HepG2 (cell line): ENCODE results near the gene RSKR. TPM values are rescaled to one million over a fixed set of nuclear protein-coding genes. Genes with fewer than 3 reads are reported as not detected.

Experiments used
- ASH2L ChIP-seq: fragments of 300-600, 200-600 bp; sonication (generic); IDR thresholded peaks from 2 replicates; pipeline ENCODE4 v1.7.0; 2017; ENCODE audit warnings: low read depth, mild to moderate bottlenecking, moderate library complexity, mixed read lengths, low read length; ENCODE audit not compliant: insufficient read length
- BCL6 ChIP-seq: IDR thresholded peaks from 2 replicates; pipeline ENCODE4 v1.6.1; 2016; ENCODE audit warnings: missing genetic modification reagents, missing compliant biosample characterization
- CAMTA2 ChIP-seq: sonication (generic); formaldehyde crosslinking; IDR thresholded peaks from 2 replicates; pipeline ENCODE4 v1.4.0; 2020; ENCODE audit warnings: mild to moderate bottlenecking, missing genetic modification reagents, borderline replicate concordance
- CHD2 ChIP-seq: IDR thresholded peaks from 2 replicates; pipeline ENCODE4 v1.6.1; 2011; ENCODE audit warnings: low read depth, low read length, improper control_type of control experiment
- ESRRA ChIP-seq: sonication (generic); formaldehyde crosslinking; IDR thresholded peaks from 2 replicates; pipeline ENCODE4 v1.5.1; 2020; ENCODE audit warnings: mild to moderate bottlenecking, low read depth, missing genetic modification reagents
- EZH2 ChIP-seq: conservative IDR thresholded peaks from 2 replicates; pipeline ENCODE4 v1.6.1; 2012; ENCODE audit warnings: mild to moderate bottlenecking, low read depth, low read length, moderate library complexity
- GFI1 ChIP-seq: sonication (generic); formaldehyde crosslinking; IDR thresholded peaks from 2 replicates; pipeline ENCODE4 v1.5.0; 2020; ENCODE audit warnings: missing genetic modification reagents, mild to moderate bottlenecking, borderline replicate concordance
- IKZF4 ChIP-seq: sonication (generic); formaldehyde crosslinking; IDR thresholded peaks from 2 replicates; pipeline ENCODE4 v1.5.1; 2020; ENCODE audit warnings: borderline replicate concordance, mild to moderate bottlenecking, low read depth, missing genetic modification reagents; ENCODE audit errors: not compliant biosample characterization
- KLF15 ChIP-seq: sonication (generic); formaldehyde crosslinking; IDR thresholded peaks from 2 replicates; pipeline ENCODE4 v1.8.1; 2023; ENCODE audit warnings: borderline replicate concordance, mild to moderate bottlenecking, inconsistent platforms, missing genetic modification reagents, mixed read lengths
- PPARG ChIP-seq: conservative IDR thresholded peaks from 2 replicates; pipeline ENCODE4 v1.6.1; 2016; ENCODE audit warnings: missing biosample characterization, missing genetic modification reagents
- RBM39 ChIP-seq: fragments of 200-400 bp; formaldehyde crosslinking; IDR thresholded peaks from one replicate; pipeline ENCODE4 v1.6.1; 2018; ENCODE audit warnings: antibody characterized with exemption, mild to moderate bottlenecking, low read depth, low read length; ENCODE audit not compliant: poor library complexity, severe bottlenecking
- SIX4 ChIP-seq: sonication (generic); formaldehyde crosslinking; IDR thresholded peaks from 2 replicates; pipeline ENCODE4 v1.4.0; 2020; ENCODE audit warnings: missing genetic modification reagents
- SOX13 ChIP-seq, 3 experiments: fragments of 450-650 bp in 1 of 3; sonication (generic) in 1 of 3; formaldehyde crosslinking in 1 of 3; IDR thresholded peaks in 2 of 3; conservative IDR thresholded peaks in 1 of 3; 2 replicates each; pipeline versions ENCODE4 v1.5.0 to v1.6.1; 2016 to 2020; ENCODE audit warnings: antibody characterized with exemption in 1 of 3, mild to moderate bottlenecking in 1 of 3, missing compliant biosample characterization in 1 of 3, missing genetic modification reagents in 1 of 3, moderate library complexity in 1 of 3
- SP1 ChIP-seq, 2 experiments: fragments of 450-650 bp in 1 of 2; sonication (generic) in 1 of 2; formaldehyde crosslinking in 1 of 2; IDR thresholded peaks; 2 replicates each; pipeline versions ENCODE4 v1.4.0 to v1.6.1; 2016 to 2020; ENCODE audit warnings: missing genetic modification reagents in 1 of 2
- SYNCRIP ChIP-seq: fragments of 200-400 bp; formaldehyde crosslinking; IDR thresholded peaks from 2 replicates; pipeline ENCODE4 v1.6.1; 2018; ENCODE audit warnings: mild to moderate bottlenecking, low read depth, low read length; ENCODE audit not compliant: insufficient read depth
- TGIF2 ChIP-seq: IDR thresholded peaks from 2 replicates; pipeline ENCODE4 v1.6.1; 2016; ENCODE audit warnings: control low read depth, missing compliant biosample characterization
- ZBTB1 ChIP-seq: sonication (generic); formaldehyde crosslinking; IDR thresholded peaks from 2 replicates; pipeline ENCODE4 v1.4.0; 2020; ENCODE audit warnings: missing genetic modification reagents, borderline replicate concordance
- ZBTB44 ChIP-seq: sonication (generic); formaldehyde crosslinking; IDR thresholded peaks from 2 replicates; pipeline ENCODE4 v1.4.0; 2020; ENCODE audit warnings: missing genetic modification reagents
- ZNF205 ChIP-seq: IDR thresholded peaks from 2 replicates; pipeline ENCODE4 v1.6.1; 2018; ENCODE audit warnings: missing biosample characterization, missing genetic modification reagents
- ZNF253 ChIP-seq: sonication (generic); formaldehyde crosslinking; IDR thresholded peaks from 2 replicates; pipeline ENCODE4 v1.8.0; 2022; ENCODE audit warnings: mild to moderate bottlenecking, missing genetic modification reagents, borderline replicate concordance
- ZNF446 ChIP-seq: sonication (generic); formaldehyde crosslinking; IDR thresholded peaks from 2 replicates; pipeline ENCODE4 v1.5.0; 2020; ENCODE audit warnings: mild to moderate bottlenecking, missing genetic modification reagents
- ZNF616 ChIP-seq: sonication (generic); formaldehyde crosslinking; IDR thresholded peaks from 2 replicates; pipeline ENCODE4 v1.5.0; 2020; ENCODE audit warnings: low read depth, mild to moderate bottlenecking, missing genetic modification reagents
- ZNF720 ChIP-seq: sonication (generic); formaldehyde crosslinking; IDR thresholded peaks from 2 replicates; pipeline ENCODE4 v1.4.0; 2020; ENCODE audit warnings: missing genetic modification reagents
- ZNF740 ChIP-seq: sonication (generic); formaldehyde crosslinking; IDR thresholded peaks from 2 replicates; pipeline ENCODE4 v1.4.0; 2020; ENCODE audit warnings: missing genetic modification reagents
- ZNF850 ChIP-seq: sonication (generic); formaldehyde crosslinking; conservative IDR thresholded peaks from 2 replicates; pipeline ENCODE4 v1.9.0; 2021; ENCODE audit warnings: mild to moderate bottlenecking, missing genetic modification reagents
- ZSCAN12 ChIP-seq: sonication (generic); formaldehyde crosslinking; IDR thresholded peaks from 2 replicates; pipeline ENCODE4 v1.9.0; 2021; ENCODE audit warnings: mild to moderate bottlenecking, missing genetic modification reagents
- ZSCAN5A ChIP-seq: sonication (generic); formaldehyde crosslinking; IDR thresholded peaks from 2 replicates; pipeline ENCODE4 v1.8.0; 2022; ENCODE audit warnings: mild to moderate bottlenecking, missing genetic modification reagents, borderline replicate concordance
- polyA plus RNA-seq, 8 experiments: library from polyadenylated mRNA; depleted of rRNA in 3 of 8; stranded (reverse) in 7 of 8; unstranded in 1 of 8; fragments of >200 nt; fragmentation: Illumina TruSeq in 4 of 8; extraction: Trizol in 4 of 8; gene quantifications; 2 replicates each; pipeline versions ENCODE4 v1.2.1 to v1.2.3, GENCODE V29; 2011 to 2016; ENCODE audit warnings: low read depth in 4 of 8, missing spikeins in 1 of 8, mixed read lengths in 1 of 8; ENCODE audit not compliant: insufficient read depth in 1 of 8
- total RNA-seq, 5 experiments: library from RNA; depleted of rRNA; stranded (reverse); fragments of >200 nt; fragmentation: Illumina TruSeq; extraction: Trizol; gene quantifications; 2 replicates each; pipeline ENCODE4 v1.2.3, GENCODE V29; 2016; ENCODE audit warnings: low read depth in 1 of 5

RSKR gene
- total and polyA plus RNA-seq, 2 of the 13 experiments (the other 11 are each of a cell fraction or from before 2014, with no cell fraction given): 5.0 to 10.4 TPM

GRCh38 chr17:28576758-28577465 is 37.1 kb downstream of the RSKR start, which contains the start of gene ALDOC (continued):
- TF ChIP-seq ZBTB44 (no peak), EZH2 (no peak), TGIF2 (CRISPR knock-in tag) (0 out of 2 replicates have a peak, but pooled peaks have one; percentile 53), ZBTB1 (no peak), ZNF253 (CRISPR knock-in tag) (0 out of 2 replicates have a peak, but pooled peaks have one; percentile 42), RBM39 (no peak), GFI1 (CRISPR knock-in tag) (no peak), ASH2L (no peak), PPARG (CRISPR knock-in tag) (peak; percentile 61; the same call in 1 of the 2 replicates), ZNF850 (CRISPR knock-in tag) (no peak), SOX13 (IDR thresholded peaks at IDR 0.05) (no peak), SOX13 (CRISPR knock-in tag; conservative IDR thresholded peaks at IDR 0.05 in 1 of 2, IDR thresholded peaks at IDR 0.05 in 1 of 2) (peak in 1 of 2 experiments; percentile 75; a peak in 2 of 4 replicates), ZNF720 (CRISPR knock-in tag) (no peak), ZNF740 (CRISPR knock-in tag) (0 out of 2 replicates have a peak, but pooled peaks have one; percentile 31), ZNF446 (CRISPR knock-in tag) (no peak), IKZF4 (no peak), ZSCAN5A (CRISPR knock-in tag) (no peak), ZNF205 (CRISPR knock-in tag) (peak; percentile 95), ESRRA (CRISPR knock-in tag) (0 out of 2 replicates have a peak, but pooled peaks have one; percentile 52), CAMTA2 (CRISPR knock-in tag) (no peak), CHD2 (no peak), SYNCRIP (no peak), SP1 (IDR thresholded peaks at IDR 0.05) (no peak), SP1 (CRISPR knock-in tag; IDR thresholded peaks at IDR 0.05) (peak; percentile 98), SIX4 (CRISPR knock-in tag) (no peak), BCL6 (CRISPR knock-in tag) (0 out of 2 replicates have a peak, but pooled peaks have one; percentile 38), ZSCAN12 (no peak), ZNF616 (no peak; the same call in 1 of the 2 replicates), KLF15 (CRISPR knock-in tag) (no peak)
